Endometrial microvascular endothelial cells (primary cell): ENCODE measurements around the gene AHCYL1. TPM values are rescaled to one million over a fixed set of nuclear protein-coding genes. Genes with fewer than 3 reads are reported as not detected.

ENCODE experiments used
- in situ Hi-C: cut with HindIII; loops from 2 replicates; pipeline ENCODE4 v1.10.0; 2017; ENCODE audit warnings: low sequenced_read_pairs, low pct_unique_long_range_greater_than_20kb; ENCODE audit errors: inconsistent ontology term
- total RNA-seq: library from RNA; depleted of rRNA; stranded (reverse); fragments of >200 nt; gene quantifications from one replicate; pipeline ENCODE4 v1.2.3, GENCODE V29; 2015; ENCODE audit errors: inconsistent ontology term

The AHCYL1 gene
- total RNA-seq, 1 donor from 2014 or later: 38.9 TPM

DNA sequence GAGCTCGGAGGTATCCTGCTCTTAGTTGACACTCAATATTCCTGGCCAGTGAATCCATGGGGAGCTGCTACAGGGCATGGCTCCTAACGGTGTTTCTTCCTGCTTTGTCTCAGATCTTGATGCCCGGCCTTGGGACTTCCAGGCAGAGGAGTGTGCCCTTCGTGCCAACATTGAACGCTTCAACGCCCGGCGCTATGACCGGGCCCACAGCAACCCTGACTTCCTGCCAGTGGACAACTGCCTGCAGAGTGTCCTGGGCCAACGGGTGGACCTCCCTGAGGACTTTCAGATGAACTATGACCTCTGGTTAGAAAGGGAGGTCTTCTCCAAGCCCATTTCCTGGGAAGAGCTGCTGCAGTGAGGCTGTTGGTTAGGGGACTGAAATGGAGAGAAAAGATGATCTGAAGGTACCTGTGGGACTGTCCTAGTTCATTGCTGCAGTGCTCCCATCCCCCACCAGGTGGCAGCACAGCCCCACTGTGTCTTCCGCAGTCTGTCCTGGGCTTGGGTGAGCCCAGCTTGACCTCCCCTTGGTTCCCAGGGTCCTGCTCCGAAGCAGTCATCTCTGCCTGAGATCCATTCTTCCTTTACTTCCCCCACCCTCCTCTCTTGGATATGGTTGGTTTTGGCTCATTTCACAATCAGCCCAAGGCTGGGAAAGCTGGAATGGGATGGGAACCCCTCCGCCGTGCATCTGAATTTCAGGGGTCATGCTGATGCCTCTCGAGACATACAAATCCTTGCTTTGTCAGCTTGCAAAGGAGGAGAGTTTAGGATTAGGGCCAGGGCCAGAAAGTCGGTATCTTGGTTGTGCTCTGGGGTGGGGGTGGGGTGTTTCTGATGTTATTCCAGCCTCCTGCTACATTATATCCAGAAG is 69.2 kb downstream of the AHCYL1 start:
- in situ Hi-C loops: no loop called here

DNA sequence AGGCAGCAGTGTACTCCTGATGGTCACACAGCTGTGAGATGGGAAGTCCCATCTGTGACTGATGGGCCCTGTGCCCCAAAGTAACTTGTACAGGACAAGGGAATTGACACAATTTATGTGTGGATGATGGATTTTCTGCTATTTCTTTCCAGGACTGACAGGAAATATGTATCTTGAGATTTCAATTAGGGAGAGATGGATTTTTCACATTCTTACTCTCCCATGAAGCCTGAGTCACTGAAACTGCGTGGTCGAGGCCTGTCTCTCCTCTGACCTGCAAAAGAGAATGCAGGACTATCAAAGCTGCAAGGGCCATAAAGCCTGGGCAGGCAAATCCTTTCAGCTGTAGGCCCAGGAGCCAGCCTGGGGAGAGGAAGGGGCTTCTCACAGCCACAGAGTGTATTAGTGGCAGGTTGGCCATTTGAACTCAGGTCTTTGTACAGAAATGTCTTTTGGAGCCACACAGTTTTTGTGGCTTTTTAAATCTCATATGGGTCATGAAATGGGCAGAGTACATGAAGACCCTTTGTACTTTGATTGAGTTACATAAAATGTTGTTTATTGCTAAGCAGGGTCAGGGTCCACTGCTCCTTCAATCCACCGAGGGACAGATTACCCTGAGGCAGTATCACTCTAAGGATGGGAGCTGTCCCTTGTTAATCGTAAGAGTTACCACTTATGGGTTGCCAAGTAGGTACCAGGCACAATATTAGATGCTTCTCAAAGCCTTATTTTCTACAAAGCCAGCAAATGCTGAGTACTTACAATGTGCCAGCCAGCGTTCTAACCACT is 71.1 kb downstream of the AHCYL1 start:
- in situ Hi-C loops: no loop called here

DNA sequence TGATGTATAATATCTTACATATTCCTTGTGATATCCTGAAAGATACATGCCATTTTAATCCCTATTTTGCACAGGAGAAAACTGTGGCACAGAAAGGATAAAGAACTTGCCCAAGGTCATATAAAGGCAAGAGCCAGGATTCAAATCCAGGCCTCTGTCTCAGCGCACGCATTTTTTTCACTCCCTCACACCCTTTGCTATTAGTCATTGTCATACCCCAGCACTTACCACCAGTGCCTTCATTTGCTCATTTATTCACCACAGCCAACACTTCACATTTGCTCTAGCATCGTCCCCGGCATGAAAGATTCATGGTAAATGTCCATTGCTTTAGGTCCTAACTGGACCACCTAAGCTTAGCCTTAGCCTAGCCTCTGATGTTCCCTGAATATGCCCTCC is 71.7 kb downstream of the AHCYL1 start:
- in situ Hi-C loops: no loop called here

DNA sequence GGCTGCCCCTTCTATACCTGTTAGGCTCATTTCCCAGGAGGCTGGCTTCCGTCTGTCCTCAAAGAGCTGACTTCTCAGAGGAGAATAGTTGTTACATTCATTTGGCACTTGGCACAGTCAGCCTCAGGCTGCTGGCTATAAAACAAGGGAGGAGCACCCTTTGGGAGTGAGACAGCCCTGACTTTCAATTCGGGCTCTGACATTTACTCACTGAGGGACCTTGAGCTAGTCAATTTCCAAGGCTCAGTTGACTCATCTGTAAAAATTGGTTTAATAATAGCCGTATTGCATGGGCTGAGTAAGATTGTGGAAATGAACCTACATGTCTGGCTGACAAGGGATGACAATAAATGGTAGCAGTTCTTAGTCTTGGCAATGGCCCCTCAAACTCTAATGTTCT is 72.2 kb downstream of the AHCYL1 start:
- in situ Hi-C loops: no loop called here

DNA sequence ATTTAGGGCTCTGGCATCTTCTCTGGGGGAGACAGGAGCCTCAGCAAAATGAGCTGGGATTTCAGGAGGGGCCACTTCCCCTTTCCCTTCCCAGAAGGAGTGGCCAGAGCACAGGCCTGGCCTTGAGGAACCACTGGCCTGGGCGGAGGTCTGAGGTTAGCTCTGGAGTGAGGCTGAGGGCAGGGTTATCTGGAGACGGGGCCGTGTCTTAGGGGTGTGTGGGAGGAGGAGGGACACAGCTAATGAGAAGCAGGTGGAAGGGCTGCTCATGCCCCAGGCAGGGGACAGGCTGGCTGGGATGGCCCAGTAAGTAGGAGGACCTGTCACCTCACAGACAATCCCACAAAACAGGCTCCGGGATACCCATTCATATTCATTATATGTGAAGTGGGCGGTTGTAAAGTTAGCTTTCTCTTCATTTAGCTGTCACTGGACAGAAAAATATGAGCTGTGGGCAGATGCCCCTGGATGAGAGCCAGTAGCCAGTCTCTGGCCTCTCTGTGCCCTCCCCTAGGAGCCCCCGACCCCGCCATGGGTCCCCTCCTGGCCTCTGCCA is 73.5 kb downstream of the AHCYL1 start:
- in situ Hi-C loops: no loop called here

DNA sequence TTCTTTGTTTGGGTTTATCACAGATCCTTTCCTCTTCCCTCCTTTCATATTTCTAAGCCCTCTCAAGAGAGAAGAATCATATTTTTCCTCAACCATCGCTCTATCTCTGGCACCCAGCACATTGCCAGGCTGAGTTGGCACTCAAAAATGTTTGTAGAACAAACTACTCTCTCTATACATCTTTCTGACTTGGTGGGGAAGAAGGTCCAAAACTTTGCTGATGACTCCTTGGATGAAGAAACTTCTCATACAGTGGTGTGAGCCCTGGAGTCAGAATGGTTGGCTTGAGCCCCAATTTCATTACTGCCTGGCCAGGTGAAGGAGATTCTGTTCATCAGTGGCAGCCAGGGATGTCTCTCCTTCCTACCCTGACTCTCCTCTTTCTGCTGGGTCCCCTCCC is 74.0 kb downstream of the AHCYL1 start:
- in situ Hi-C loops: no loop called here

DNA sequence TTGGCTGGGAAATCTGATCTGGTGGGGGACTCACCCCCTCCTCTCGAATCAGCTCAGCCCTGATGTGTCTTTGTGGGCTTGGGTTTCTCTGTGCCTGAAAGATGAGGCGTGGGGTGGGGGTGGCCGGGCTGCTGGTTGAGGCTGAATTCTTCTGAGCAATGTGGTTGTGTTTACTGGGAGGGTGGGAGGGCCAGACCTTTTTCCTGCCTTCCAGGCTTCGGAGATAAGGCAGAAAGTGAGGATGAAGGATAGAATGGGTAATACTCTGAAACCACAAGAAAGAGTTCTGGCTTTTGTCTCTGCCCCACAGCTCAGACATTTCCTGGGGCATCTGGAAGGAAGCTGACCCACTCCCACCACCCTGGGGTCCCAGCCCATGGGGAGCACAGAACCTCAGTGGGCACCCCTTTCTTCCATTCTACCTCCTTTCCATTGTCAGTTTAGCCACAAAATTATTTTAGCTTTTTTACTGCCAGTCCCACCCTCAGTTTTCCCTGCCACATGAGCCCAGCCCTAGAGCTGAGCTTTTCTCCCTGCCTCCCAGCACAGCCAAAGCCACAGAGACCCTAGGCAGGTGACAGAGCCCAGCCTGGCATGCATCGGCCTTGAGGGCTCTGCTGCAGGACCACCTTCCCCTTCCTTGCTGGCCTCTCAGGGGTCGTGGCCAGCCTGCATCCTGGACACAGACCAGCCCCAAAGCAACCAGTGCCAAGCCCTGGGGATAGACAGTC is 74.7 kb downstream of the AHCYL1 start:
- in situ Hi-C loops: no loop called here

DNA sequence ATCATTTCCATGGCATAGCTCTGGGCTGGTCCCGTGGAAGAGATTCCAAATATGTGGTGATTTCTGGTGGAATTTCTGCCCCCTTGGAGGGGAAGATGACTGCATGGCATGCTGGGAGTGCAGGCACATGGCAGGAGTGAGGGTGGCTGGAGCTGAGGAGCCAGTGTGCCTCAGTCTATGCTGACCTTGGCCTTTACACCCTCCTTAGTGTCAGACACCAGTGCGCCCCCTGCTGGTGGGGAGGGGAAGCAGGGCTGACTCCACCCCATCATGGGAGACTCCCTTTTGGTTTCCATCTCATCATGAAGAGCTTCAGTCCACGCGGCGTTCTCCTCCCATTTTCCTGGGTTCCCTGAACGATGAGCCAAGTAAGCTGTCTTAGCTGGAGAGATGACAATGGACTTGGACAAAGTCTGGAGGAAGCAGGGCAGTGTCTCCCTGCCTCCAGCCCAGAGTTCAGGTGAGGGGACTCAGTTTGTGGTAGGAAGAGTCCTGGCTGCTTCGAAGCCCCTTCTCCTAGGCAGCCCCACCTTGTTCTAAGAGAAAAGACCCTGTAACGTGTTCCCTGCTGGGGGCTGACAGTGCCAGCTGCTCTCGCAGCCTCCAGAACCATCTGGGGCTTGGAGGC is 75.6 kb downstream of the AHCYL1 start:
- in situ Hi-C loops: no loop called here

DNA sequence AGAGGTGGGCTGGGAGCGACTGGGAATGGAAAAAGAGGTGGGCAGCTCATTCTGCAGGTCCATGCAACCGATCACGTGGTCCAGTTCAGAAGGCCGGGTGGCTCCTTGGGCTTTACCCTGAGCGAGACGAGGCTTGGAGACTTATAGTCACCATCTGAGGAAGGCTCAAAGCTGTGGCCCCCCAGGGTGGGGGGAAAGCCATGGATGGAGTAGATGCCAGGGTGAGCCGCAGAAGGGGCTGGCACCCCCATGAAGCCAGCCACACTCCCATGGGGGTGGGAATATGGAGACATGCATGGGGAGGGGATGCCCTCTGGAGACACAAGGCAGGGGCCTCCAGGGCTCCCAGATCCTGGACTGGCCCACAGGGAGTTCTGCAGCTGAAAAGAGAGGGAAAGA is 76.1 kb downstream of the AHCYL1 start:
- in situ Hi-C loops: no loop called here

DNA sequence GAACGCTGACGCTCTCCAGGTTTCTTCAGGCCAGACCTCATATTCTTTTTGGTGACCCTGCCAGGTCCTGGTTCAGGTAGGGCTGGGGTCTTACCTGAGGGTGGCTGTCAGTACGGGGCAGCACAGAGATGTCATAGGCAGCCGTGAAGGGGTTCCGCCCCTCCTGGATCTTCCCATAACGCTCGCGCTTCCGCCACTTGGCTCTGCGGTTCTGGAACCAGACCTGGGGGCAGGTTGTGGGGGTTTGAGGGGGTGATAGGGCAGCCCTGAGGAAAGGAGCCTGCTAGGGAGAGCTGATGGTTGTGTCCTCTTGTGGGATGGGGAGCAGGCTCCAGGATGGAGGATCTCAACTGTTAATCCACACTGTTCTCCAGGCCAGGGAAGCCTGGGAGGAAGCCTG is 76.8 kb downstream of the AHCYL1 start:
- in situ Hi-C loops: no loop called here

DNA sequence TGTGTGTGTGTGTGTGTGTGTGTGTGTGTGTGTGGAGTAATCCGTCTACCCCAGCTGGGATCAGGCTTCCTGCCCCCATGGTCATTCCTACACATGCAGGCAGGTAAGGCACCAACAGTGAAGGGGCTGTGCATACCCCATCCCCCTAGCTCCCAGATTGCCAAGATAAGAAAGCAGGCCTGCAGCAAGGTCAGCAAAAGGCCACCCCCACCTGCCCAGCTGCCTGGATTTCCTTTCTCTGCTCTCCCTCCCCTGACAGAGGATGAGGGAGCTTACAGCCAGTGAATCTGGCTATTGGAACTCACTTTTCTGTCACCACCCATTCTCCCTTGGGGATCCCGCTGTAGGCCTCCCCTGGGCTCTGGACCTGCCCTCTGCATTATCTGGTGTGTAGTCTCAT is 78.0 kb downstream of the AHCYL1 start:
- in situ Hi-C loops: no loop called here

DNA sequence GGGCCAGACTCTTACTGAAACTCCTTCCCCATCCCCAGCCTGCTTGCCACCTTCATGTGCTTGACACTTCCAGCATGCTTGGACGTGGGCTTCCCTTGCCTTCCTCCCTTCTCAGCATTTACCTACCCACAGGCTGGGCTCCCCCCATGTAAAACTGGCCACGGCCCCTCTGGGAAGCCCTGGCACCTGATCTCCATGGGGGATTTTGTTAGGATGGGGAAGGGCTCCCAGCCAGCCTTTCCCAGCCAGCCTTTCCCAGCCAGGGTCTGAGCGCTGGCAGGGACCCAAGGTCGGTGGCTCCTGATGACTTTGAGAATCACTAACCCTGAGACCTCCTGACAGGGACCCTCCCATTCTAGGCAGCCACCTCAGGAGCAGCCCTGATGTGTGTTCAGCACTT is 79.2 kb downstream of the AHCYL1 start:
- in situ Hi-C loops: no loop called here

DNA sequence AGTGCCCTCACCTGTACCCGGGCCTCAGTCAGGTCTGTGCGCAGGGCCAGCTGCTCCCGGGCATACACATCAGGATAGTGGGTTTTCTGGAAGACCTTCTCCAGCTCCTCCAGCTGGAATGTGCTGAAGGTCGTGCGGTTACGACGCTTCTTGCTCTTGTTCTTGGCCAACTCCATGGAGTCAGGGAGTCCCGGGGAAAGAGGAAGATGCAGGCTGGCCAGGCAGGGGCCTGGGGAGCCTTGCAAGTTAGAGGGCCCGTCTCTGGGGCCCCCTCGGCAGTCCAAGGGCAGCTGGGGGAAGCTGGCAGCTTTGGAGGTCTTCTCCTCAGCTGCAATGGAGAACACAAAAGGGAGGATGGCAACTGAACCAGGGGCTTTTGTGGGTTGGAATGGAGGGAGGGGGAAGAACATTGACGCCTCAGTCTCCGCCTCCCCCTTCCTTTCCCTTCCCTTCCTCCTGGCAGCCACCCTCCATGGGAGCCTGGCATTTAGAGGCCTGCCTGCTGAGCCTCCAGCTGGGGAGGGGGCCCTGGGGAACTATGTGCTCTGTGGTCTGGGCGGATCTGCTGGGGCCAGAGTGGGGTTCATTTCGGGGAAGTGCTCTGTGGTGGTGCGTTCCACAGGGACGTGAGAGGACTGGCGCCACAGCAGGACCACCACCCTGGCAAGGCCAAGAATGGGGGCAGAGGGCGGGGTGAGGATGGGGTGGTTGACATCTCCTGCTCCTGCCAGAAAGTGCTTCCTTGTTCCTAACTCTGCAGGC is 80.2 kb downstream of the AHCYL1 start:
- in situ Hi-C loops: no loop called here

DNA sequence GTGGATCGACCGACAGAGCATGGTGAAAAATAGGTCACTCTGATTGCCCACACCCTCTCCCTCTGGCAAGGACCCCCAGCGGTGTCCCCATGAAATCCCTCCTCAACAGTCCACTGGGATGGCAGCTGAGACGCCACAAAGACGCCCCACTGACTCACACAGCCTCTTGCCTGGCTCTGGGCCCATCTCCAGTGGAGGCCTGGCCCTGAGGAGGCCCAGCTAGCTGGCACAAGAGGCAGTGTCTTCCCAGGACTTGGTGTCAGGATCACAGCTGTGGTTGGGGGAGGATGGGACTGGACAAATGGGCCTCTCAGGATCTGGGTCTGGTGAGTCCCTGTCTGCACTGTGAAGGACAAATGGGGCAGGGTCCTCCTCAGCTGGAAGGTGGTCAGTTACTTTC is 81.3 kb downstream of the AHCYL1 start:
- in situ Hi-C loops: no loop called here

DNA sequence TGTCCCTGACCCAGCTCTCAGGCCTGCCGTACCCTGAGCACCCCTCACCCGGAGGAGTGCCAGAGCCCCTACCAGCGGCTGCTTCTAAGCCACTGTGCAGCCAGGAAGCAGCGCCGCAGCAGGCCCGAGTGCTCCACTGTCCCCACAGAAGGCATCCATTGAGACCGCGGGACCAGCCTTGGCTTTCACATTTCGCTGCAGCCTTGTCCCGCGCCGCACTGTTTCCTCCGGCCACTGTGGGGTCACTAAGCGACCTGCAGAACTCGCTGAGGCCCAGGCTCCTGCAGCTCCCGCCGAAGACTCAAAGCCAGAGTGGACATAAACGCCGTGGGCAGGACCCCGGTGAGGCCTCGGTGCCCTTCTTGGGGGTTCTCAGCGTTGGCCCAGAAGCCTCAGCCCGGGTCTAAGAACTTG is 82.9 kb downstream of the AHCYL1 start:
- in situ Hi-C loops: no loop called here

DNA sequence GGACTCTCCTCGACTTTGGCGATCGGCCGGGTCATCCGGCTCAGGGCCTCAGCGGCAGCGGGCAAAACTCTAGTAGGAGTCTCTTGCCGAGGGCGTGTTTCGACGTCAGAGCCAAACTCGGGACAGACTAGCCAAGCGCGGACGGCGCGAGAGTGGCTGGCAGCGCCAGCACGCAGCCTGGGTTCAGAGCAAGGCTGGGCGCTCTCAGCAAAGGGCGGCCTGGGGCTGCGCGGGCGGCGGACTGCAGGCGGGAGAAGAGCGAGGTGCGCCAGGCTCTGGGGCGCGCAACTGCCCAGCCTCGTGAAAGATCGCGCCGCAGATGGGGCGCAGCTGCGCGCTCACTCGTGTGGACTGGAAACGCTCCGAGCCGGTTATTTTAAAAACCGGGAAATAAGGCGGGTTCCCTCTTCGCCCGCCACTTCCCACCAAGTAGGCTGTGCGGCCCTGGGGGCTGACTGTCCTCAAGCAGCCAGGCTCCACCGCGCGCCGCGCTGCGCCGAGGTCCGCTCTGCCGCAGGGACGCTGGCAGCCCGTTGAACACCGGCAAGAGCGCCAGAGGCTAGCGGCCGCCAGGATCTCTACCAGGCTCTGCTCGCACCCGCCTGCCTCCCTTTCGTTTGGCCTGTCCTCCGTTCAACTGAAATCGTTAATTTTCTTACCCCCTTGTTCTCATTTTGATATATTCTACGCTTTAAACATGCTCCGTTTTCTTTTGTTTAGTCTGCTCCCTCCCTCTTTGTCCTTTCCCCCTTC is 83.5 kb downstream of the AHCYL1 start:
- in situ Hi-C loops: no loop called here

DNA sequence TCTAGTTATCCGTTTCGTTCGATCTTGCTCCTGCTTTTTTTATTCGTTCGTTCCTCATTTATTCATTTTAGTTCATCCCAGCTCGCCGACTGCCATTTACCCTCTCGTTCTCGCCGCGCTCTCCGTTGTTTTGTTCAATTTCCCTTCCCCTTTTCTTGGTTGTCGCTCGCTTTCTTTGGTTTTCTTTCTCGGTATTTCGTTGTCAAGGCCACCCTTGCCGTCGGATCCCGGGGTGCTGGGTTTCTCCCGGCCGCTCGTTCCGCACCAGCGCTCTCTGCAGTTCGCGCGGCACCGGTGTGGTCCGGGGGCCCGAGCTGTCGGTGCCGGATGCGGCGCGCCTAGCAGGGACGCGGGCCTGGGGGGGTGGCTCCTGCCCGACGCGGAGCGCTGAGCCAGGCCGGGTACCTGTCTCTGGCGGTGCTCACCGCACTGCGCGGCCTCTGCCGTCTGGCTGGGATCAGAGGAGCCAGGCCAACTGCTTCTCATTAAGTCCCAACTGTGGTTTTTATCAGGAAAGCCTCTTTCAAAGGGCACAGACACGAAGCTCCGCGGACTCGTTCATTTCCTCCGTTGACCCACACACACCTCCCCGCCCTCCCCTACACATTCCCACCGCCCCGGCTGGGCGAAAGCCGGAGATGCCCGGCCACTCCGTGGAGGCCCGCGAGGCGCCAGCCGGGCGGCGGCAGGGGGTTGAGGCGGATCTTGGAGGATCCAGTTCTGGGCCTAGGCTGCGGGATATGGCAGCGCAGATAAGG is 84.3 kb downstream of the AHCYL1 start:
- in situ Hi-C loops: no loop called here
